Fibroblast of the conjunctiva (primary cell): ENCODE data around the gene ZNF322.

ENCODE experiments used
- DNase-seq: peaks from one replicate; pipeline ENCODE4 v3.0.0-alpha.2; 2010; ENCODE audit warnings: low read depth

The ZNF322 gene

DNA sequence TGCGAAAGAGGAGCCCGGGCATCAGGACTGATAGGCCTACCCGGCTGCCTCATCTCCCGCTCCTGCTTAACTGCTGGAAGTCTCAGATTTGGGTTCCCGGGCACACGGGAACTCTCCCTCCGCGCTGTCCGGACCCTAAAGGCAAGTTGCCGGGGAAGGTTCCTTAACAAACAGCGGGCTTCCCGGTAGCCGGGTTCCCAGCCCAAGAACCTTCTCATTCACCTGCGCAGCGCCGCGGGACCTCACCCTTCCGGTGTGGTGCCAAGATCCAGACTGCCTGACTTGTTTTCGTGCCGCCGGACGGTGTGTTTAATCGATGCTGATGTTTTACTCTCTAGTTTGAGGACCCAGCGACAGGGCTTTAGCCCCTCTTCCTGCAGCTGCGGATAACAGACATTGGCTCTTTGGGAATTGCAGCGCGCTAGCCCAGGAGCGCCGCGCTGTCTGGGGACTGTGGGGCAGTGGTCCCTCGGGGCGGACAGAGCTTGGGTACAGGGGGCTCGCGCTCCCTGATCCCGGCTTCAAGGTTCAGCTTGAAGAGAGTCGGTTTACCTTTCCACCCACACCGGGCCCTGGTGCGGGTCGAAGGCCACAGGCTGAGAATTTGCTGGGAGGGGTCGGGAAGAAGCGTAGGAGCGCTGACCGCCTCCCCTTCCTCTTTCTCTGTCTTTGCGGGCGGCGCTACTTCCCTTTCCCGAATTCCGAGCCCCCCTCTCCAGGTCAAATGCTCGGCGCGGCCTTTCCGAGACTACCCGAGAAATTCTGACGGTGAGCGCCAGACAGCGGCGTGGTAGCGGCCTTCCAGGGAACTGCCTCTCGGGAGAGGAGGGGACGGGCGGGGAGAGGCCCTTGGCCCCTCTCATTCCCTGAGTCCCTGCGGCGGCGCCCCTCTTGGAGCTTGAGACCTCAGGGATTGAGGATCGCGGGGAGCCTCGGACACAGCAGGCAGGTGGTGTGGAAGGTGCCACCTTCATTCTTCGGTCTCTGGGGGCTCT lies 45.6 kb downstream of the ZNF322 start:
- no peak for DNase-seq

DNA sequence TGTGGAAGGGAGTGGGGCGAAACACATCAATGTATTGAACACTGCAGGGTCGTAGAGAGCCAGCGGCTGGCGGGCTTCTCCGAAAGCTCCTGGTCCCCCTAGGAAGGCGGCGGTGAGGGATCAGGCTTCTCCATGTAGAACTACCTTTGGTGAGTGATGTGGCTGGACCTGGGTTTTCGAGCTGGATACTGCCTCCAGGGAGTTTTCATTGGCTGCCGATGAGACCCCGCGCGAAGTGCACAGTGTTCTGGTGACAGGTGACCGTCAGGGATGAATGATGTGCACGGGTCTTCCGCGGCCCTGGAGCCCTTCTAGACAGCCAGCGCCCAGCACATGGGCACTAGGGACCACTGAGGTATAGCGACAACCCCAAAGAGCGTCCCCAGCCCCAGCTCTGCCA lies 46.3 kb downstream of the ZNF322 start:
- no peak for DNase-seq

DNA sequence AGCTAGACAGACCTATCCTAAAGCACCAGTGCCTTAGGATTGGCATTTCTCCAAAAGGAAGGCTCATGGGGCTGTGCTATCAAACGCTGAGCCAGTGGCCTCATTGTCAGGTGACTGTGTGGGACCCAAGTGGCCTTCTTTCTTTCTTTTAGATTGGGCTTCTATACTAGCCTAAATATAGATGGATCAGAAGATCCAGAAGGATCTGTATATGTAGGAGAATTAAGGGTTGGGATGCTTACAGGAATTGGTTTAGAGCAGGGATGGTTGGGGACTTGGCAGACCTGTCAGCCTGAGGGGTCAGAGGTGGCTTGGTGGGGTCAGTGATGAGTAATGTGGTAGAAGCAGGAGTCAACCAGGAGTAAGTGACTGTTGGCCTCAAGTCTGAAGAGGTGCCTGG lies 47.9 kb downstream of the ZNF322 start:
- DNase-seq, result no peak

DNA sequence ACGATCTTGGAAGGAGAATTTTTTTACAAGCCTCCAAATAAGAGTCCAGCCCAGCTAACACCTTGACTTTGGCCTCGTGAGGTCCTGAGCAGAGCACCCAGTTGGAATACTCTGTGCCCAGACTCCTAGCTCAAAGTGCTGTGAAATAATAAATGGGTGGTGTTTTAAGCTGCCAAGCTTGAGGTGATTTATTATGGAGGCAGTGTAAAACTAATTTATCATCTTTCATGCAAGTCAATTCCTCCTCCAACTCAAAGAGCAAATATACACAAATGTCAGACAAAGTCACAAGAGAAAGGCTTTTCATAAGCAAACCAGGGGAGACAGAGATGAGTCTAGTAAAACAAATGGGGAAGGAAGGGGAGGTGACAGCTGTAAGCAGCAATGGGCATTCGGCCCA lies 50.1 kb downstream of the ZNF322 start:
- no peak for DNase-seq

DNA sequence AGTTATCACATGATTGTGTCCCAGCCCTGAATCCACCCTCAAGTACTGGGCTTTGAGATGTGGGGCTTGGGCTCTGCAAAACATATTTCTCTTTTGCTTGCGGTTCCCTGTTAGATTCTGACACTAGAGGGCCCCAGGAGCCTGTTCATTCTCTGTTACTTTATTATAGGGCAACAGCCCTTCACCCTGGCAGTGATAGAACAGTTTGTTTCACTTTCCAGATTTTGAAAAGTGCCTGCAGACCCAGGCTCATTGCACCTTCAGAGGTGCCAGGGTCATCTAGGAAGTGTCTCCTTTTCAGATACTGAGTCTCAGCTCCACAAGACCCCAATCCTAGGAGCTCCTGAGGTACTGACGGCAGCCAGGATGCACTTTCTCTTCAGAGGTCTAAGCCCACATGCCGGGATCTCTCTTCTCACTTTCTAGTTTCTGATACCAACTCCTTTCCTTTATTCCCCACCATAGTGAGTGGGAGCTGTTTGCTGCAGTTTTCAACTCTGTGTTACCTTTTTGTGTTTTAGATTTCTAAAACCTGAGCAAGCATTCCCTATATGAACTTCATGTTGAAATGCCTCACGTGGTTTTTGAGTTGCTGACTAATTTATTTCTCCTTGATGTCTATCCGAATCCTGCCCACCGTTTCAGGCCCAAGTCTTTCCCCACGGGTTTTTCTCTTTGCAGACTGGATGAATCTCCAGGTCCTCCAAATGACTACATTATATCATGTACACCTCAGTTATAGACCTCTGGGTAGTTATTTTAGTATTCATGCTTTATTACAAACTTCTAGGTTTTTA lies 51.9 kb downstream of the ZNF322 start:
- DNase-seq, result peak; percentile 35

DNA sequence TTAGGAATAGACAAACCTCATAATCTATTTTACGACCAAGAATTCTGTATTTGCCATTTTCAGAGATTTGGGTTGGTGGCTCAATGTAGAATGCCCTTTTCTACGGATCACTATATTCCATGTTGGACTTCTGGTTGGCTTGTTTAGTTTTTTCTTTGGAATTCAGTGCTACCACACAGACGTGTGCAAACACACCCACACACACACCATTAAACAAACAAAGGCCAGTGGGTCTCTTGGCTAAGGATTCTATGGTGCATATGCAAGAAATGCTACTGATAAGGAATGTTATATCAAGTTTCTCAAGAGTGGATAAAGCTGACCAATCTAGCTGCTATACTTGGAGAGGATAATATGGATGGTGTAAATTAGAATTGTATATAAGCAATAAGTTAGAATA lies 54.7 kb downstream of the ZNF322 start:
- DNase-seq, result no peak

DNA sequence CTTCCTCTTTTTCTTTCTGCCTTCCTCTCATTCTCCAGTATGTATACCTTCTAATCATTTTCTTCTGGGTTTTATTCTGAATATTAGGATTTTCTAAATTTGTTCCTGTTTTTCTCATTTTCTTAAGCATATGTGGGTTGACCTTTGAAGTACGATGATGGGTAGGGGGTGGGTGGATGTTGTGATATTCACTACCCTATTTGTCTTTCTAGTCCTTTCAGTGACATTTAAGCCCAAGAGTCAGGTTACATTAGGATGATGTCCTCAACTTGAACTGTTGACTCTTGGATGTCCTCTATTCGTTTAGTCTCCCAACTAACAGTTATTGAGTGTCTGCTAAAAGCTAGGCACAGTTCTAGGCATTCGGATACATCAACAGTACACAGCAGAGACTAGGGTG lies 55.5 kb downstream of the ZNF322 start:
- DNase-seq, result no peak

DNA sequence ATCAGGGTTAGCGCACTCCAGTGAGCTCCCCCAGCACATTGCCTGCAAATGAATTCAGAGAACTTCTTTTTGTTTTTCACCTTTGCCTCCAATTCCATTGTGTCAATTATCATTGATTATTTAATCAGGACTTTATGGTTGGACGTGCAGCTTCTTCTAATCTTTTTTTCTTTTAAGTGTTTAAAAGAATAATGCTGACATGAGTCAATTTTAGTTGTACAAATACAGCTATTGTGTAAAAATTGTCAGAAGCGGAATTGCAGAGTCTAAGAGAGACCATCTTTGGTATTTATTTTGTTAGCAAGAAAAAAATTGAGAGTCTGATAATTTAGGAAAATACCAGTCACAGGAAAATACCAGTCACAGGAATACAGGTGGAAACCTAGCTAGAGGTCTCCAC lies 57.3 kb downstream of the ZNF322 start:
- DNase-seq, result no peak

DNA sequence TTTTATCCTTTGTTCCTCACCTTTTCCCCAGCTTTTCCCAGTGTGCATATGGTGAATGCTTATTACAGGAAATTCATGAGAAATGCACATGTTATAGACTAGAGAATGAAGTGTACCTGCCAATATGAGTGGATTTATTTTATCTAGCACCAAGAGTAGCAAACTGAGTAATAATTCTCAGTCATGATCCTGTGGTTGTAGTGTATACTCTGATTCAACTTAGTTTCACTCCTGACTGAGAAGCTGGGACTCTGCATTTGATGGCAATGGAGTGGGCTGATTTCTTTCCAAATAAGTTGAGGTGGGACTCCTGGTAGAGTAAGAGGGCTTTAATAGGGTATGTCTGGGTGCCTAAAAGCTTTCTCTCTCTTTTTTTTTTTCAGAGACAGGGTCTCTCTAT lies 58.8 kb downstream of the ZNF322 start:
- DNase-seq, result no peak

DNA sequence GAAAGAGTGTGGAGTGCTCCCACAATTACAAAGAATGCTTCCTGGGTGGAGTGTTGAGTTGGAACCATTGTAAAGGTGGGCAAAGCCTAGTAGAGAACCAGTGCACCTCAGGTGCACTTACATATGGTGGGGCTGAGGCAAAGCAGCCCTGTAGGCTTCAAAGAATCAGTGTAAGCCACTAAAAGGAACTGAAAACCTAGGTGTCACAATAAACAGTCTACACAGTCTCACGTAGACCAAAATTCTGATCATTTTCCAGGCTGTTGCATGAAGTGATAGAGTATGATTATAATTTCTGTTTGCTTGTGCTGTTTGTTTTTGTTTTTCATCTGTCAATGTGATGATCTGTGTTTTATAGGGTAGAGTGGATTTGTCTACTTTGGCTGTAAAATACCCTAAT lies 60.0 kb downstream of the ZNF322 start:
- no peak for DNase-seq

DNA sequence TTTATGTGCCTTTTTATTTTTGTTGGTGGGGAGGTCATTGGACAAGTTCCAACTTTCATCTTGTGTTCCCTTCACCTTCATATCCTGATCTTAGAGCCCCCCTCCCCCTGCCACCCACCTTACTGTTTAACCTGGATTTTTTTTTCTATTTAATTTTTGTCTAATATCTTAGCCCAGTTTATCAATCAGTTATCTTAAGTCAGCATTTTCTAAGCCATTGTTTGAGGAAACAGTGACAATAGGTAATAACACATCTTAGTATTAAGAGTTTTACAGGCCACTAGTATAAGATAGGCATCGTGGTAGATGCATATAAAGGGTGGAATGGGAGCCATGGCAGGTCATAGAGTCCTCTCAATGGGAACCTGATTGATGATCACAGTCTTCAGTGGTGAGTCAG lies 60.4 kb downstream of the ZNF322 start:
- DNase-seq, result no peak

DNA sequence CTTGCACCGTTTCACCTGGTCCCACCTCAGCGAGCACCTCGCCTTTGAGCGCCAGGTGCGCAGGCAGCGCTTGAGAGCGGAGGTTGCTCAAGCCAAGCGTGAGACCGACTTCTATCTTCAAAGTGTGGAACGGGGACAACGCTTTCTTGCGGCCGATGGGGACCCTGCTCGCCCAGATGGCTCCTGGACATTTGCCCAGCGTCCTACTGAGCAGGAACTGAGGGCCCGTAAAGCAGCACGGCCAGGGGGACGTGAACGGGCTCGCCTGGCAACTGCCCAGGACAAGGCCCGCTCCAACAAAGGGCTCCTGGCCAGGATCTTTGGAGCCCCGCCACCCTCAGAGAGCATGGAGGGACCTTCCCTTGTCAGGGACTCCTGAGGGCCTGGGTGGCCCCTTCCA lies 61.3 kb downstream of the ZNF322 start:
- no peak for DNase-seq

DNA sequence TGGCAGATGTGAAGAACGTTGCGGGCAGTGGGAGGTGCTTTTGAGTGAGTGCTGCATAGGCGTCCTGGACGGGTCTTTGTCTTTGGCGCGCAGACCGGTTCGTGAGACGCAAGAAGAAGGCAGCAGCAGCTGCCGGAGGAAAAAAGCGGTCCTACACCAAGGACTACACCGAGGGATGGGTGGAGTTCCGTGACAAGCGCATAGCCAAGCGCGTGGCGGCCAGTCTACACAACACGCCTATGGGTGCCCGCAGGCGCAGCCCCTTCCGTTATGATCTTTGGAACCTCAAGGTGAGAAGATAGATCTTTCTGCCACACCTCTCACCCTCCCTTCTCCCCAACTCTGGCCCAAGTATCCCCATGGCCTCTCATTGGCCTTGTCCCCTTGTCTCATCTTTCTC lies 61.7 kb downstream of the ZNF322 start:
- no peak for DNase-seq

DNA sequence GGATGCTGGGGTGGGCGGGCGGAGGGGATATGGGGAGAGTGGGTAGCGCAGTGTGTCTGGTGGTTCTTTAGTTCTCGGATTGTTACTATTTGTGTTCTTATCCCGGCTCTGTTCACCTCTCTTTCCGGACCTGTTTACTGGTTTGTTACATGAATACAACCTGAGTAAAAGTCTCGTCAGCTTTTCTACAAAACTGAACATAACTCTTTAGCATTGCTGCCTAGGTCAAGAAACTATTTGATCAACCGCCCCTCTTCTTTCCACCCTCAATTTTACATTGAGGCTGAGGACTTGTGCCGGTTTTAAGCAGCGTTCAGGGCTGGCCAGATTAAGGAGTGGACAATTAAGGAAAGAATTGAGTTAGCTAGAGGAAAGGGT lies 62.2 kb downstream of the ZNF322 start:
- DNase-seq, result no peak

DNA sequence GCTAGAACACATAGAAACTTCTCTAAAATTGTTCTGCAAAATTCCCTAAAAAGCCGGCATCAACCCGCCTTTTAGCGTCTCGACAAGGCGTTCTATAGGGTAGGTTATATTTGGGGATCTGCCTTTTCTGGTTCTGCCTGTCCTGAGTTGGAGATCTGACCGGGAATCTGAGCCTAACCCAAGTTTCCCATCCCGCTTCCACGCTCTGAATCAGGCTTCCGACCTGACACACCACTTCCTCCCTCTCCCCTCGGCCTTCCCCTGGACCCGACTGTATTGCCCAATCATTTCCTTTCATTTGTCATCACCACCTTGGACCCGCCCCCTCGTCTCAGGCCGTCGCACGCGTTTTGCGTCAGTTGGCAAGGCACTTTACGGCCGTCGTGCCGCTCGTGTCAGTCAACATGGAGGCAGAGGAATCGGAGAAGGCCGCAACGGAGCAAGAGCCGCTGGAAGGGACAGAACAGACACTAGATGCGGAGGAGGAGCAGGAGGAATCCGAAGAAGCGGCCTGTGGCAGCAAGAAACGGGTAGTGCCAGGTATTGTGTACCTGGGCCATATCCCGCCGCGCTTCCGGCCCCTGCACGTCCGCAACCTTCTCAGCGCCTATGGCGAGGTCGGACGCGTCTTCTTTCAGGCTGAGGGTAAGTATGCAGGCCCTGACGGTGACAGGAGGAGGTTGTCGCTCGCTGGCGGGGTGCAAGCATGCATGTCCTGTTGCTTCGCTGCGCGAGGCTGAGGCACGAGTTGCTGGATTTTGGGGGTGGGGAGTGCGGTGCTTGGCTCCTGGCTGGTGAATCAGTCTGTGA lies 62.8 kb downstream of the ZNF322 start, which contains the start of gene ABT1:
TSS of gene ABT1 (plus strand) at position 375 of the 810 bp plus-strand sequence. CDS start at position 405, 30 bp downstream.
- DNase-seq, result peak; percentile 96

DNA sequence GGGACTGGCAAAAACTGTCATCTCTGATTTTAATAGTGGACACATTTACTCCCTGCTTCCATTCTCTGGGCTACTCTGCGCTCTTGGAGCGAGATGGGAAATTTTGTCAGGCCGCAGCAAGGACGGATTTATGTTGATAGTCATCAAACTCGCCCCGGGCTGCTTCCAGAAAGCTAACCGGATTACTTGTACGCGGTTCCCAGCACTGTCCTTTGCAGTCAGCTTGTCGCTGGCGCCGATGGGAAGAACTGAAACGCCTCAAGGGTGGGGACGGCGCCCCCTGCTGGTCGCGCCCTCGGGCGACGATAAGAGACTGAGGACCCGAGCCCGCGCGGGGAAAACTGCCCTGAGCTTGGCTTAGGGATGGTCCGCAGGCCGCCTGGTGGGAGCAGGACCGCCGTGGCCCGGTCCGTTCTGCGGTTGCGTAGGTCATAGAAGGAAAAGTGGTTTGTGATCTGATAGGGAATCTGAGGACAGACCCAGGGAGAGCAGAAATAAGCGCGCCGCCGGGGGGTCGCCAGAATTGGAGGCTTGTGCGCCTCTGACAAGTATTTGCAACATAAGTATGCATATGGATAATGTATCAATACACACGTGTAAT lies 63.8 kb downstream of the ZNF322 start:
- peak; percentile 76 for DNase-seq

DNA sequence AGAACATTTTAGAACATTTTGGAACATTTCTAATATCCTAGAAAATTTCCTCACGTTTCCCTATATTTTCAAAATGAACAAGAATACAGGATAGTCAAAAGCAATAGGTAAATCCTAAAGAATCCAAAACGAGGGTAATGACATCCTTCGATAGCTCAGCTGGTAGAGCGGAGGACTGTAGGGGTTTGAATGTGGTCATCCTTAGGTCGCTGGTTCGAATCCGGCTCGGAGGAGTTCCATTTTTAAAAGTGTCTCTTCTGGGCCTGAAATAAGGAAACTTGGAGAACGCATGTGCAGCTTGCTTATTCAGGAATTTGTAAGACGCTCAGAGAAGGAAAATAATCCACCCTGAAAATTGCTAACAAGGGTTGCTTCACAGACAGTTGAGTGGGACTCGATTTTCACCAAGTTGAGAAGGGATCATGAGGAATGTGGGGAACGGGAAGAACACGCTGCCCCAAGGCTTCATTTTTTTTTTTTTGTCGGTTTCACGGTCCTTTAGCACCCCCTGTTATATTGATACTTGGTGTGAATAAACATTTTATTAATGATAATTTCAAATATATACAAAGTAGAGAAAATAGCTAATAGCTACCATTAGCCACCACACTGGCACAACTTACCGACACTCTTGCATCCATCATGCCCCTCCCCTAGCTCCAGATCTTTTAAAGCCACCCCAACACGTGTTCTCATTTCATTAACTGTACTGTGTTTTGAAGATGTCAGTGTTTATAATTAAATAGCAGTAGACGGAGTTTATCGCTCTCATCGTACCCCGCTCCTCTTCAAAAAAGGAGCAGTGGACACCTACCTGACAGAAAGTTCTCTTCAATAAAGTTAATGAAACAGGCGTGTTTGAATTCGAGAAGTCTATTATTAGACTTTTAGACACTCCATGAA lies 64.6 kb downstream of the ZNF322 start:
- peak; percentile 78 for DNase-seq

DNA sequence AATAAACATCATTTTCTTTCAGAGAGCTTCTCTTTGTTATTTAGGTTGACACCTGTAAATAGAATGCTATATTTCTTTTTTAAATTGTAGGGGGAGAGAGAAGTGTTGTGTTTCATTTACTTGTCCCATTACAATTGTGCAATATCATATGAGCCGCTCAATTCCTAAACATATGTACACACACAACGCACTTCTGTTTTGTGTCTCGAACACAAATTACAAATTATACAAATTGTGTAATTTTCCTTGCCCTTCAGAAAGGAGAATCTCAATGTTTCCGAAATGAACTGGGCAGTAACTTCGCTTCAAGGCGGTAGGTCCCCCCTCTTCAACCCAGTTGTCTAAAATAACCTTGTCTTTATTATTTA lies 65.4 kb downstream of the ZNF322 start:
- DNase-seq, result no peak

DNA sequence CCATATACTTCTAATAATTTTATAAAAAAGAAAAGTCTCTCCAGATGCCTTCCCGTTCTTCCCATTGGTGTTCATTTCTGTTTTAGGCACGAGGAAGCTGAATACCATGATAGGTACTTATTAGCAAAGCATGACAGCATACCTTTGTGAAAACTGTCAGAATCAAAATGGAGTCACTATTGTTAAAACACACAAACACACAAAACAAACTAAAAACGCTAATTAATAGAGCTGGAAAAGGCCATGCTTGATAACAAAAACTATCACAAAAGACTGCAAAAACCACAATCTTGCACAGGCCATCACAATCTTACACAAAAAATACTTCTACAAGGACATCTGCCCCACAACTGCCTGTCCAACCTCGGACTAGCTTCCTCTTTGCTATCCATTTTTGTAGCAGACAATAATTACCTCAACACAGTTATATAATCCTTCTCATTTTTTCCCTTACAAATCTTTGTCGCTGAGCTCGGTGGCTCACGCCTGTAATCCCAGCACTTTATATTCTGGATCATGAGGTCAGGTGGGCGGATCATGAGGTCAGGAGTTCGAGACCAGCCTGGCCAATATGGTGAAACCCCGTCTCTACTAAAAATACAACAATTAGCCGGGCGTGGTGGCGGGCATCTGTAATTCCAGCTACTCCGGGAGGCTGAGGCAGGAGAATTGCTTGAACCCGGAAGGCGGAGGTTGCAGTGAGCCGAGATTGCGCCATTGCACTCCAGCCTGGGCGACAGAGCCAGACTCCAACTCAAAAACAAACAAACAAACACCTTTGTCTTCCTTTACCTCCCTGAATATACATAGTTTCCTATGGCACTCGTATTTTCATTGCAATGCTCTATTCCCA lies 66.0 kb downstream of the ZNF322 start:
- DNase-seq, result no peak

DNA sequence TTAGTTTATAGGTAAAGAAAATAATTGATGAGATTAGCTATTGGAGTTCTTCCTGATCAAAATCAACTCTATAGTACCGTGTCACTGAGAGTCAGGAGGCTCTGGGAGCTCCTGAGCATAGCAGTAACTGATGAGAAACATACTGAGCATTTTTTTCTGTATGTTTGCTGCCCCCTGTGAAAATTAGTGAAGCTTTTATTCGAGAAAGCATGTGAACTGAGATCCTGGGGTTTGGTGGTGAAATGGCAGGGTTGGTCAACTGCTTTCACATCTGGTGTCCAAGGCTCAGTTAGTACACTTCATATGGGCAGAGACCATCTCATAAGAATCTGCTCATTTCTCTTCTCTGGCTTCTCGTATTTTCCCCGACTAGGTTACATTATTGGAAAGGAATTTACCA lies 66.9 kb downstream of the ZNF322 start:
- DNase-seq, result no peak
